Stimulated activated naive B cell treated with anti-CD40 and anti-IgM and Interleukin-4, amounts not matched to agents 10 μg/mL and 1 μg/mL and 100 μg/mL, for 72 hours (primary cell): ENCODE measurements around the gene MYBPH.

Experiments
- ATAC-seq, 2 donors: fragments of 150-1000 bp; cut with Tn5 transposase; replicated peaks; 2 replicates each; pipeline ENCODE4 v1.10.0; 2021; ENCODE audit warnings: moderate library complexity in 1 of 2
- DNase-seq: peaks from one replicate; pipeline ENCODE4 v3.0.0; 2021
- H3K27ac Mint-ChIP-seq: one replicate; pipeline ENCODE4 v1.8.0; 2022; ENCODE audit warnings: mild to moderate bottlenecking, mixed read lengths
- H3K27me3 Mint-ChIP-seq, 2 donors: one replicate each; pipeline ENCODE4 v1.8.0; 2022; ENCODE audit warnings: mixed read lengths in 2 of 2
- H3K36me3 Mint-ChIP-seq, 2 donors: one replicate each; pipeline ENCODE4 v1.8.0; 2022; ENCODE audit warnings: mixed read lengths in 2 of 2, mild to moderate bottlenecking in 1 of 2
- H3K4me1 Mint-ChIP-seq, 2 donors: one replicate each; pipeline ENCODE4 v1.8.0; 2022; ENCODE audit warnings: mixed read lengths in 2 of 2, mild to moderate bottlenecking in 1 of 2
- H3K4me3 Mint-ChIP-seq, 2 donors: one replicate each; pipeline ENCODE4 v1.8.0; 2022; ENCODE audit warnings: mild to moderate bottlenecking in 2 of 2, mixed read lengths in 2 of 2, moderate library complexity in 1 of 2
- H3K9me3 Mint-ChIP-seq, 2 donors: one replicate each; pipeline ENCODE4 v1.8.0; 2022; ENCODE audit warnings: mixed read lengths in 2 of 2, mild to moderate bottlenecking in 1 of 2

The MYBPH gene

GRCh38 chr1:203179667-203180005 lies 4.0 kb upstream of the MYBPH start:
- no peak overlapping the region for H3K27ac Mint-ChIP-seq
- H3K27me3 Mint-ChIP-seq = peaks cover 20 to 28% of the 10 kb centered on the region in 2 donors
- no peak for ATAC-seq
- H3K9me3 Mint-ChIP-seq = no peaks in the 10 kb centered on the region
- DNase-seq = no peak
- H3K4me3 Mint-ChIP-seq = no peak overlapping the region
- no peaks in the 10 kb centered on the region for H3K36me3 Mint-ChIP-seq
- H3K4me1 Mint-ChIP-seq = peaks cover 13 to 21% of the 10 kb centered on the region in 2 donors

GRCh38 chr1:203178821-203179666 lies 3.4 kb upstream of the MYBPH start:
- Mint-ChIP-seq H3K4me3 (no peak overlapping the region), H3K27ac (no peak overlapping the region), H3K9me3 (no peaks in the 10 kb centered on the region), H3K27me3 (peaks cover 19 to 28% of the 10 kb centered on the region in 2 donors), H3K36me3 (no peaks in the 10 kb centered on the region), H3K4me1 (peaks cover 15 to 23% of the 10 kb centered on the region in 2 donors)
- ATAC-seq (no peak), DNase-seq (no peak)

GRCh38 chr1:203178083-203178482 lies 2.5 kb upstream of the MYBPH start:
- H3K27ac Mint-ChIP-seq = no peak overlapping the region
- H3K9me3 Mint-ChIP-seq = no peaks in the 10 kb centered on the region
- peaks cover 26 to 28% of the 10 kb centered on the region in 2 donors for H3K27me3 Mint-ChIP-seq
- DNase-seq (no peak), ATAC-seq (no peak)
- no peaks in the 10 kb centered on the region for H3K36me3 Mint-ChIP-seq
- peaks cover 22 to 31% of the 10 kb centered on the region in 2 donors for H3K4me1 Mint-ChIP-seq
- H3K4me3 Mint-ChIP-seq = no peak overlapping the region

- Mint-ChIP-seq H3K27me3 (peaks cover 26 to 28% of the 10 kb centered on the region in 2 donors), H3K27ac (no peak overlapping the region), H3K36me3 (no peaks in the 10 kb centered on the region), H3K4me3 (no peak overlapping the region), H3K9me3 (no peaks in the 10 kb centered on the region), H3K4me1 (peaks cover 26 to 36% of the 10 kb centered on the region in 2 donors)
- ATAC-seq (no peak), DNase-seq (no peak)
These were observed 1.9 kb upstream of the MYBPH start for GRCh38 chr1:203177470-203178039.

- H3K4me3 Mint-ChIP-seq = no peak overlapping the region
- H3K9me3 Mint-ChIP-seq = no peaks in the 10 kb centered on the region
- DNase-seq (no peak), ATAC-seq (no peak)
- H3K36me3 Mint-ChIP-seq = no peaks in the 10 kb centered on the region
- no peak overlapping the region for H3K27ac Mint-ChIP-seq
- H3K4me1 Mint-ChIP-seq = peaks cover 29 to 38% of the 10 kb centered on the region in 2 donors
- H3K27me3 Mint-ChIP-seq = peaks cover 26 to 28% of the 10 kb centered on the region in 2 donors
These were observed 1.4 kb upstream of the MYBPH start for GRCh38 chr1:203177036-203177405.

GRCh38 chr1:203176273-203177035 lies 828 bp upstream of the MYBPH start:
- no peaks in the 10 kb centered on the region for H3K9me3 Mint-ChIP-seq
- H3K4me3 Mint-ChIP-seq = no peak overlapping the region
- H3K27ac Mint-ChIP-seq = no peak overlapping the region
- DNase-seq = no peak
- no peak for ATAC-seq
- H3K27me3 Mint-ChIP-seq = peaks cover 26 to 28% of the 10 kb centered on the region in 2 donors
- peaks cover 29 to 38% of the 10 kb centered on the region in 2 donors for H3K4me1 Mint-ChIP-seq
- no peaks in the 10 kb centered on the region for H3K36me3 Mint-ChIP-seq

- H3K27me3 Mint-ChIP-seq = peaks cover 25 to 26% of the 10 kb centered on the region in 2 donors
- no peaks in the 10 kb centered on the region for H3K36me3 Mint-ChIP-seq
- no peaks in the 10 kb centered on the region for H3K9me3 Mint-ChIP-seq
- peaks cover 29 to 38% of the 10 kb centered on the region in 2 donors for H3K4me1 Mint-ChIP-seq
- ATAC-seq = peak; percentile 41 to 50
- no peak overlapping the region for H3K4me3 Mint-ChIP-seq
- peak; percentile 23 for DNase-seq
- no peak overlapping the region for H3K27ac Mint-ChIP-seq
These were observed 208 bp upstream of the MYBPH start for GRCh38 chr1:203175827-203176241.

- H3K9me3 Mint-ChIP-seq = no peaks in the 10 kb centered on the region
These were observed 1.2 kb downstream of the MYBPH start for GRCh38 chr1:203174324-203174985.

GRCh38 chr1:203173566-203173965 lies 2.1 kb downstream of the MYBPH start:
- peaks cover 29 to 38% of the 10 kb centered on the region in 2 donors for H3K4me1 Mint-ChIP-seq
- H3K36me3 Mint-ChIP-seq = no peaks in the 10 kb centered on the region
- H3K4me3 Mint-ChIP-seq = peak overlapping the region in 1 of 2 donors; percentile 15
- no peaks in the 10 kb centered on the region for H3K9me3 Mint-ChIP-seq
- ATAC-seq (peak; percentile 94 to 96), DNase-seq (peak; percentile 60)
- H3K27me3 Mint-ChIP-seq = peaks cover 22 to 26% of the 10 kb centered on the region in 2 donors
- H3K27ac Mint-ChIP-seq = no peak overlapping the region

More at GRCh38 chr1:203174324-203174985, 1.2 kb downstream of the MYBPH start:
- ATAC-seq = no peak
- peaks cover 22 to 26% of the 10 kb centered on the region in 2 donors for H3K27me3 Mint-ChIP-seq
- H3K4me3 Mint-ChIP-seq = no peak overlapping the region
- peaks cover 29 to 38% of the 10 kb centered on the region in 2 donors for H3K4me1 Mint-ChIP-seq
- no peak for DNase-seq
- H3K27ac Mint-ChIP-seq = no peak overlapping the region
- no peaks in the 10 kb centered on the region for H3K36me3 Mint-ChIP-seq

- Mint-ChIP-seq H3K27ac (peak overlapping the region; percentile 34), H3K27me3 (peaks cover 22 to 26% of the 10 kb centered on the region in 2 donors)
These were observed 2.5 kb downstream of the MYBPH start for GRCh38 chr1:203173011-203173555.

GRCh38 chr1:203172184-203173010 lies 3.2 kb downstream of the MYBPH start:
- Mint-ChIP-seq H3K36me3 (no peaks in the 10 kb centered on the region), H3K4me1 (peaks cover 31 to 43% of the 10 kb centered on the region in 2 donors), H3K4me3 (no peak overlapping the region), H3K27ac (no peak overlapping the region), H3K27me3 (peaks cover 22 to 26% of the 10 kb centered on the region in 2 donors), H3K9me3 (no peaks in the 10 kb centered on the region)
- DNase-seq (no peak), ATAC-seq (no peak)

More at GRCh38 chr1:203173011-203173555, 2.5 kb downstream of the MYBPH start:
- Mint-ChIP-seq H3K4me1 (peaks cover 29 to 38% of the 10 kb centered on the region in 2 donors), H3K9me3 (no peaks in the 10 kb centered on the region), H3K36me3 (no peaks in the 10 kb centered on the region), H3K4me3 (no peak overlapping the region)
- no peak for DNase-seq
- peak; percentile 2 to 5 for ATAC-seq

GRCh38 chr1:203171341-203172183 lies 4.1 kb downstream of the MYBPH start:
- DNase-seq (no peak), ATAC-seq (no peak)
- Mint-ChIP-seq H3K4me3 (no peak overlapping the region), H3K36me3 (no peaks in the 10 kb centered on the region), H3K27me3 (peaks cover 19 to 25% of the 10 kb centered on the region in 2 donors), H3K4me1 (peaks cover 34 to 48% of the 10 kb centered on the region in 2 donors), H3K9me3 (no peaks in the 10 kb centered on the region), H3K27ac (no peak overlapping the region)
